ENCODE measurements around the gene ACOX1.

Gene ACOX1

DNA sequence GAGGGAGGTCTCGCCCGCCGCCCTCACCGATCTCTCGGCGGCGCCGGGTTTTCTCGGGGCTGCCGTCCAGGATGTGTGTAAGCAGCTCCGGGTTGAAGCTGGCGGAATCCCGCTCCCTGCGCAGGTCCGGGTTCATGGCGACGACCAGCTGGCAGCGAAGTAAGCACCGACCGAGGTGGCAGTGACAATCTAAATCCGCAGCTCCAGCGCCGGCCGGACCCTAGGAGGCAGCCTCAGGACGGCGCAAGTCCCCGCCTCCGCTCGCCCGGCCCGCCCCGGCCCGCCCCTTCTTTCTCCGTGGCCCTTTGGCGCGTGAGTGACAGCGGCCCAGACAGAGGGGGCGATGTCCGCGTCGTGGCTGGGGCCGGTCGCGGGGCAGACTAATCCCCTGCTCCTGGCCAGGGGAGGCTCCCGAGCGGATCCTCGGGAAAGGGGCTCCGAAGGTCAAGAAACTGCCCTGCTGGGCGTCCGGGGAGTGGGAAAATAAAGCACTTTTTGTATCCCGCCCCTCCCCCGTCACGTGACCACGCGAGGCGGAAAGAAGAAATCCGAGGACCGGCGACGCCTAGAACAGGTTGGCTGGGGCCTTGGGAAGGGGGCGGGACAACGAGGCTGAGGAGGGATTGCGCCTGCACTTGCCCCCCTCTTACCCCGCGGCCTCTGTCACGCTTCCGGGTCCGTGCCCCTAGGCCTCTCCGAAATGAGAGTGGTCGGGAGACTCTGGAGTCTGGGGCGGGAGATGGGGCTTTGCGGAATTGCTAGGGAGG is at the start of gene ACOX1, which contains the start of gene TEN1:
ACOX1 (minus strand) TSS at position 229 of the 767 bp plus-strand sequence; CDS start at position 136, 93 bp downstream.
TEN1 (plus strand) TSS at position 303 of the 767 bp plus-strand sequence. CDS start 6,953 bp downstream, outside the sequence.
- DNase-seq, result peak; percentile 78

DNA sequence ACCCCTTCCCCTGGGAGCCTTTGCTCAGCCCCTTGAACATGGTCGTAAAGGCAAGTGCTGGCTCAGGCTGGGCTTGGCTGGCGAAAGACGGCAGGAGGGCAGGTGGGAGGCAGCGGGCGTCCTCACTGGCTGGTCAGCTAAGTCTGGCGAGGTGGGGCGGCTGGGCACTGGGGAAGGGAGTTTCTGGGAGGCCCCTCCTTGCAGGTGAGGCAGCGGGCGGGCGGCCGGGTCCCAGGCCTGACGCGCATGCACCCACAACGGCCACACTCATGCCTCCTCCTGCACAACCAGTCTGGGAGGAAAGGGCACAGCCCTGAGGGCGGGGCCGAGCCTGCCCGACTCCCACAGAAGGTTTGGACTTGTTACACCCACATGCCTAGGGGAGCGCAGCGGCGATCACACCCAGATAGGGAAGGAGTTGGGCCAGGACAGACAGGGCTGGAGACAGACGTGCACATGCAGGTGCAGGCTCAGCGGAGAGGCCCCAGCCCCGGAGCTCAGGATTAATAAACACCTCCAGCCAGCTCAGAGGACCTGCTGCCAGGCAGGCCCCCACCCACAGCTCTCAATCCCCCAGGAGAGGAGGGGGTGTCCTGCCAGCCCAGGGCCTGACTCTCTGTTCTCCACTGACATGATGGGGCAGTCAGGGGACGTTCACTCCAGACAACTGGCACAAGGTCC is 48.3 kb upstream of the ACOX1 start, which contains the start of gene EVPL:
EVPL (minus strand) TSS at position 148 of the 681 bp plus-strand sequence; CDS start at position 40, 108 bp downstream.
- DNase-seq, result no peak

DNA sequence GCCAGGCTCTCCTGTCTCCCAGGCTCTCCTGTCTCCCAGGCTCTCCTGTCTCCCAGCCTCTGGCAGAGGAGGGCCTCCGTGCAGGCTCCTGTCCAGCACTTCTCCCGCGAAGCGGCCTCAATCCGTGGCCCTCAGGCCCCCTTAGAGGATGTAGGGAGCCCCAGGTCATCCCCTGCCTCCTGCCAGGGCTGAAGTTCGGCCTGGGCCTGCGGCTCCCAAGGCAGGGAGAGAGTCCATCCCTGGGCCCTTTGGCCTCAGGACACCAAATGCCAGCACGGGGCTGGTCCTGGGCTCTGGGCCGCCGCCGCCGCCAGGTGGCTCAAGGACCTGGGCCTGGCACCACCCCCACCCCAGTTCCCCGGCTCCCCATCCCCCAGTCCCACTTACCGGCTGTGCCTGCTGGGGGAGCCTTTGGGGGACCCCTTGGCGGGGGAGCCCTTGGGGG is 47.8 kb upstream of the ACOX1 start:
- DNase-seq, result no peak

DNA sequence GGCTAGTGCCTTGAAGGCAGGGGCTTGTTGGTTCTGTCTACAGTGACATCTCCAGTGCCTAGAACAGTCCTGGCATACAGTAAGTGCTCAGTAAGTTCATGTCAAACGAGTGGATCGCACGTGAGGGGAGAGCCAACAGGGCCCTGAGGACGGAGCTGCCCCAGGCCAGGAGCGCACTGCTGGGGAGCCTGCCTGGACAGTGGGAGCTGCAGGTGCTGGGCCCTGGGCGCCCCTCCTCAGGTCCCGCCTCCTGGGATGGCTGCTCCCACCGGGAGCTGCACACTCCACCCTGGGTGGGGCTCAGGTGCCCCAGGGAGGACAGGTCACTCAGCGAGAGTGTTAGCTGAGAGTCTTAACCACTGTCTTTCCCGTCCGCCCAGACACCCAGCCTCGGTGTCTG is 46.3 kb upstream of the ACOX1 start:
- no peak for DNase-seq

DNA sequence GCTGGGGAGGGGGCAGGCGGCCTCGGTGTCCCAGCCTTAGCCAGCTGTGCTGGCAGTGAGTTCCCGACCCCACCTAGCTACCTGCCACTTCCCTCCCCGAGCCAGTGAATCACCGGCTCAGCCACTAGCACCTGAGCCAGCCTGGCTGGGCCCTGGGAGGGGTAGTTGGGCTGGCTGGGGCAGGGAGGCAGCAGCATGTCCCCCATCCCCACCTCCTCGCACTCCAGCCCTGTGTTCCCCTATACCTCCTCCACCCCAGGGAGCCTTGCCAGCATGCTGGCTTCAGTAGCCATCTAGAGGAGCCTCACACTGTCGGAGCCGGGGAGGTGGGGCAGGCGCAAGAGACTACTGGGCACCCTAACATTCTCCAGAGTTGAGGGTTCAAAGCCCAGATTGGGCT is 45.4 kb upstream of the ACOX1 start:
- no peak for DNase-seq

DNA sequence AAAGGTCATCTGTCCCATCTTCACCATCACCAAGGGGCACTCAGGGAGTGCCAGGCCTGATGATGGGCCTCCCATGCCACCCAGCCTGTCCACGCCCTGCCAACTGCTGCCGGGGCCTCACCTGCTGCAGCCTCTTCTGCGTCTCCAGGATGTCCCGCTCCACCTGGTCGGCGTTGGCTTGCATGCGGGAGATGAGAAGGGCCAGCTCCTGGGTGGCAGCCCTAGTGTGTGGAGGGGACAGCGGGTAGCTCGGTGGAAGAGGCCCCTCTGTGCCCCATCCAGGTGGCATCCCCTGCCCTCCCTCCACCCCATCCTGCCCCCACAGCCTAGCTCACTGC is 44.9 kb upstream of the ACOX1 start:
- DNase-seq, result no peak

DNA sequence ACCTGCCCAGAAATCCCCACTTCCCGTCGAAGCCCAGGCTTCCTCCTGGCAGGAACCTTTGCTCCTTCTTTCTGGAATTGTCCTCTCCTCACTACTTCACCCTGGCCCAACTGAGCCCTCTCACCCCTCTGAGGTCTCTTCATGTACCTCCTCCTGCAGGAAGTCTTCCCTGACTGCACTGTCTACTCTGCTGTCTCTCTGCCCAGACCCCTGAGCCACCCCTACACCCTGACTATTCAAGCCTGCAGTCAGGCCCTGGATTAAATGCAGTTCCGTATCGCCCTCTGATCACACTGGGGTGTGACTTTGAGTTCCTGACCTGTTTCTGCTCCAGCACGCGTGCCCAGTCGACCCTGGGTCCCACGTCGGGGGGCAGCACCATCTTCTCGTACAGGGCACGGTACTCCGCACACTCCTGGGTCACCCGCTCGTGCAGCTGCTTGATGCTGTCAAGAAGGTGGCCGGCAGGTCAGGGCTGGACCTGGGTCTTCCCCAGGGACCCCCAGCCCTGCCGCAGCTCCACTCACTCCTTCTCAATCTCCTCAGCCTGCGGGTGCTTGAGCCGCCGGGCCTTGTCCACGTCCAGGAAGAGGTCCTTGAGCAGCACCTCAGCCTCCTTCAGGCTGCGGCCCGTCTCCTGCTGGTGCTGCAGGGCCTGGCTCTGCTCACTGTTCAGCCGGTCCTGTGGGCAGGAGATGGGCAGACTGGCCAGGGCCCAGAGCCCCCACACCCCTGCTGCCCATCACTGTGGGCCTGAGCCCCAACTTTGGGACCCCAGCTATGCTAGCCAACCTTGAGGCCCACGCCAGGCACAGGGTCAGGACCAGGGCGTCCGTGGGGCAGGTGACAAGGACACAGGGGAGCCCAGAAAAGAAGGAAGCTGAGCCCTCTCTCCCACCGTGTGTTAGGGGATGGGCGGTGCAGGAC is 44.3 kb upstream of the ACOX1 start:
- DNase-seq, result no peak

DNA sequence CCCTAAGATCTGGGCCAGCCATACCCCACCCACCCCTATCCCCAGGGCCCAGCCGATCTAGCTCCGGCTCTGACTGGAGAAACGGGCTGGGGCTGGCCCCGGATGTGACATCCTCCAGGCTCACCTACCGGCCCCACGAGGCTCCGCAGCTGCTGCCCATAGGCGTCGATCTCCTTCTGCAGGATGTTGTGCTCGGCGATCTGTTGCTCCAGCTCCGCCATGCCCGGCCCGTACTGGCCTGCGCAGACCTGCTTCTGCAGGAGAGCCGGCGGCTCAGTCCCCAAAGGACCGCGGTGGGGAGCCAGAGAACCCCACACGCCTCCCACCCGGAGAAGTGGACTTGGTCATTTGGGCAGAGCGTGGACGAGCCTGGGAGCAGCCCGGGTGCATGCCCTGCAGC is 43.3 kb upstream of the ACOX1 start:
- DNase-seq, result no peak

DNA sequence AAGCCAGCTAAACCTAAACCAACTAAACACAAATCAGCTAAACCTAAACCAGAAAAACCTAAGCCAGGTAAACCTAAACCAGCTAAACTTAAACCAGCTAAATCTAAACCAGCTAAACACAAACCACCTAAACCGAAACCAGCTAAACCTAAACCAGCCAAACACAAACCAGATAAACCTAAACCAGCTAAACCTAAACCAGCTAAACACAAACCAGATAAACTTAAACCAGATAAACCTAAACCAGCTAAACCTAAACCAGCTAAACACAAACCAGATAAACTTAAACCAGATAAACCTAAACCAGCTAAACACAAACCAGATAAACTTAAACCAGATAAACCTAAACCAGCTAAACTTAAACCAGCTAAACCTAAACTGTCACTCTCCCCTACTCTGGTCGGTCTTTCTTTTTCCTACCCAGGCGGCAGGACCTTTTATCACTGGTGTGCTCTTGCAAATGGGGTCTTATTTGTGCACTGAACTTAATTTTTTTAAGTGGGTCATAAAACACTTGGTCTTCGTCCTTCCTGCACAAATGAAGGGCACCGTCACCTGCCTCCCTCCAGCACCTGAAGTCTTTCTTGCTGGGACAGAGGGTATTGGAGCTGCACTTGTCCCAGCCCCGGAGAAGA is 41.0 kb upstream of the ACOX1 start:
- DNase-seq, result no peak

DNA sequence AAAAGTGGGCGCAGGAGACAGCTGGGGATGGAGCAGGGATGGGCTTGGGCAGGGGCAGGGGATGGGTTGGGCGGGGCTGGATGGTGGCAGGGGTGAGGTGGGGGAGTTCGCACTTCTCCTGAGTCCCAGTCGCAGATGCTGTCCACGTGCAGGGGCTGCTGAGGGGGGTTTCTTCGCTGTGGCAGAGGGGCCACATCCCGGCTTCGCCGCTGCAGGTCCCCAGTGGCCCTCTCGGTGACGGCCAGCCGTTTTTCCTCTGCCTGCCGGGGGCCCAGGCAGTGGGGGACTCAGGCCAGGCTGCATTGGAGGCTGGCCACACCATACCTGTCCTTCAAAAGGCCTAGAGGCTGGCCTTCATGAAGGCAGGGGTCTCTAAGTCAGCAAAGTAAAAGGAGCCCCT is 39.8 kb upstream of the ACOX1 start:
- DNase-seq, result no peak

DNA sequence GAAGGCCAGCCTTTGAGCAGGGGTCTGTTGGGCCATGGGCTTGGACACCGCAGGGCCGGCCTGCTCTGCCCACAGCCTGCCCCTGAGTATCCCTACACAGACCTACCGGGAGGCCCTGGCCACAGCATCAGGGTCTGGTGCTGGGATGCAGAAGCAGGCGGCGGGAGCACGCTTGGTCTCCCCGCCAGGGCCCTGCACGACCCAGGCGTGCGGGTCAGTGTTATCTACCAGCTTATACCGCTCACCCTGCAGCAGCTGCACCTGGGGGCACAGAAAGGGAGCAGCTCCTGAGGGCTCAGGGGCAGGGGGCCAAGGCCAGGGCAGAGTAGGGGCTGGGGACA is 39.3 kb upstream of the ACOX1 start:
- DNase-seq, result no peak

DNA sequence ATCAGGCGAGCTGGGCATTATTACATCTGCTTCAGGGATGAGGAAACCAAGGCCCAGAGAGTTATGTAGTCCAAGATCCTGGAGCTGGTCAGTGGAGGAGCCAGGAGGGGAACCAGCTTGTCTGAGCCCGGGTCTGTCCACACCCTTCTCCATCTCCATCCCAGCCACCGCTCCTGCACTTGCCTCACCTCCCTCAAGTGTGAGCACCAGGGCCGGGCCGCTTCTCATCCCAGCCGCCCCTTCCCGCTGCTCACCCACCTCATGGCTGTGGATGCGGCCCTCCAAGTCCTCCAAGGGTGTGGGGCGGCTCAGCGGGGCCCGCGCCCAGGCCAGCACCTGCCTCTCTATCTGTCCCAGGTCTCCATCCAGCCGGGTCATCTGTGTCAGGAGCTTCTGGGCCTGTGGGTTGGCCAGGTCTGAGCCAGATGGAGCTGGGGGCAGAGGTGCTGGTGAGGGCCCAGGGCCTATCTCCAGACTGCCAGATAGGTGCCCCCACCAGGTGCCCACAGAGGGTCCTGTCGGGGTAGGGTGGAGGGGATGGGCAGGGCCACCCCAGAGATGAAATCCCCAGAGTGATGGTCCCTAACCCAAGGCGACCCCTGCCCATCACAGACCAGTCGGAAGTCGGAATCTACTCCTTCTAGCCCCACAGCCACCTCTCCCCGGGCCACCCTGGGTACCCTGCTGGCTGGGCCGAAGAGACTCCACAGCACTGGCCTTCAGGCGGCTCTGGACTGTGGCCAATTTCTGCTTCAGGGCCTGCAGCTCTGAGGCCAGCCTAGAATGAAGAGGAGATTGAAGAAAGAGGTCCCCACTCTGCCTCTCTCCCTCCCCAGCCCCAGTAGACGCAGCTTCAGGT is 38.7 kb upstream of the ACOX1 start:
- DNase-seq, result no peak

DNA sequence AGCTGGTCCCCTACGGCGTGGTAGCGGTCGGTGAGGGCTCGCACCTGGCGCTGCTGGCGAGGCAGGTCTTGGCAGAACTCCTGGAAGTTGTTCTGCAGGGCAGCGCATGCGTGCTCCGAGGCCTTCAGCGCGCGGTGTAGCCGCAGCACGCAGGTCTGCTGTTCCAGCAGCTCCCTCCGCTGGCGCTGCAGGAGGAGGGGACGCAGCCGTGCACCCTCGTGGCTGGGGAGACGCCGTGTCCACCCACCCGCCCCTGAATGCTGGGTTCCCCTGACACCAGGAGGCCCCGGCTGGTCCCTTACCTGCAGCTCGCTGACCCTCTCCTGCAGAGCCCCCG is 35.9 kb upstream of the ACOX1 start:
- DNase-seq, result no peak

DNA sequence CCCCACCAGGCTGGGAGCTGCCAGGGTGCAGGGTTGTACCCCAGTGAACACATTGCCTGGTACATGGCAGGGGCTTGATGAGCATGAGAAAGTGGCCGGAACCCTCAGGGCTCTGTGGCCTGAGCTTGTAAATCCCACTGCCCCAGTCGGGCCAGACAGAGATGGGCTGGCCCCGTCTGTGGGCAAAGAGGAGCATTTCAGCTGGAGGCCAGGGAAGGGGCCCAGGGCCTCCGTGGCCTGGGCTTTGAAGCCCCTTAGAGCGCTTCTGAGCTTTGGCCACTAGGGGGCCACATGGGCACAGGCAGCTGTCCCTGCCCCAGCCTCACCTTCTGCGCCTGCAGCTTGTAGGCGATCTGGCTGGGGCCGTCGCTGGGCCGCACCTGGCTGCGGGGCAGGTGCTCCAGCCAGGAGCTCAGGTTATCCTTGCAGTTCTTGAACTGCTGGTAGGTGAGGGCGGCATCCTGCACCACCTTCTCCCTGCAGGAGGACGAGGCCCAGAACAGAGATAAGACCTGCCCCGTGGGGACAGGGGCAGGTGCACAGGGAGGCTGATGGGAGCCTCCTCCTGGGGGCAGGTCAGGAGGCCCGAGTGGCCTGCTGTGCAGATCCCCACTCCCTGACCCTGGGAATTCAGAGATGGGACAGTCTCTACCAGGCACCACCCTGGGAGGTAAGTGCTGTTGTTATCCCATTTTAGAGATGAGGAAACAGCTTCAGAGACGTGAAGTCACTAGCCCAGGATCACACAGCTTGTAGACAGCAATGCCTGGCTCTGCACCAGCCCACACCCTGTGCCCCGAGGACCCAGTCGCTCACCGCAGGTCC is 35.3 kb upstream of the ACOX1 start:
- peak; percentile 3 for DNase-seq

DNA sequence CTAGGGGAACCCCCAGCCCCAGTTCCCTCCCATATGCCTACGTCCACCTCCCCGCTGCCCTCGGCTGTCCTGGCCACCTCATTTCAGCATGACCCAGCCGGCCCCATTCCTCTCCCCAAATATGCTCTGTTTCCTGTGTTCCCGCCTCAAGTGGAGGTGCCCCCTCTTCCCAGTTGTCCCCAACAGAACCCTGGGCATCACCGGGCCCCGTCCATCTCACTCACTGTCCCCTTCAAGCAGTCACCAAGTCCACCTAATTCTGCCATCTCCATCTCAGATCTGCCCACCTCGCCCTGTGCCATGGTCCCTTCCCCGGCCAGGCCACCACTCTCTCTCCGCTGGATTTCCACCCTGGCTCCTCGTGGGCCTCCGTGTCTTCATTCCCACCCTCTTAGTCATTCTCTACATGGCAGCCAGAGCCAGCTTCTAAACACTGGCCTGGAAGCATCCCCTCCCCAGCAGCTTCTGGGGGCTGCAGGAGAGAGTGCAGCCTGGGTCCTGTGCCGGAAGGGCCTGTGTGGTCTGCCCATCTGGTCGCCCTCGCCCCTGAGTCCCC is 34.5 kb upstream of the ACOX1 start:
- no peak for DNase-seq

DNA sequence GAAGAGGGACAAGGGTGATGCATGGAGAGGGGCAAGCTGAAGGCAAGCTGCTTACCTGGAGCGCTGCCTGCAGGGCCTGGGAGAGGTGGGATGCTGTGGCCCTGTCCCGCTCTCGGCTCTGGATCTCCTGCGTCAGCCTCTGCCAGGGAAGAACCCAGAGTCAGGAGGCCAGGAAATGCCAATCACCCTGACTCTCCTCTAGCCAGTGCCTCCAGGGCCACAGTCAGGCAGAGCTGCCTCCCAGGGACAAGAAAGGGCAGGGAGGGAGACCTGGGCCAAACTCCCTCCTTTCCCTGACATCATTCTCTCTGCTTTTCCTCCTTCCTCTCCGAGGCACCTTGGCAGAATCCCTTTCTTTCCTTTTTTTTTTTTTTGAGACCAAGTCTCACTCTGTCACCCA is 33.0 kb upstream of the ACOX1 start:
- DNase-seq, result no peak

DNA sequence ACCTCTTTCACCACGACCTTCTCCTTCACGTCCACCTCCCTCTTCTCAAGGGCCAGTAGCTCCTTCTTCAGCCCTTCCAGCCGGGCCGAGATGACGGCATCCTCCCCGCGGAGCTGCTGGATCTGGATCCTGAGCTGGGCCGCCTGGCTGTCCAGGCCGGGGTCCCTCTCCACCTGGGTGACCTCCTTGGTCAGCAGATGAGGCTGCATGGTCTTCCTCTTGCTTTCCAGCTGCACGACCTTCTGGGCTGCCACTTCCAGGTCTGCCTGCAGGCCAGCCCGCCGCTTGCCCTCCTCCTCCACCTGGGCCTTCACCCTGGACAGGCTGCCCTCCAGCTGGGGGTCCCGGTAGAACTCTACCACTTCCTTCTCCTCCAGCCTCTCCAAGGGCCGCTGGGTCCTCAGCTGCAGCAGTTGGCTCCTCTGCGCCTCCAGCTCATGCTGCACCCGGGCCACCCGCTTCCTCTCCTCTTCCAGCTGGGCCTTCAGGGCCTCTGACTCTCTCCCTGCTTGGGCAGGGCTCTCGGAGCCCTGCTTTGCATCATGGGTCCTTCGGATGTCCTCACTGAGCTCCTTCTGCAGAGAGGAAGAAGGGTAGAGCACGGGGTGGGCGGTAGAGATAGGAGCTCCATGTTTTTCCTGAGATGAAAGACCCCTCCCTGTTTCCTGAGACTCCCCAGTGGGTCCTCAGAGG is 31.1 kb upstream of the ACOX1 start:
- no peak for DNase-seq

DNA sequence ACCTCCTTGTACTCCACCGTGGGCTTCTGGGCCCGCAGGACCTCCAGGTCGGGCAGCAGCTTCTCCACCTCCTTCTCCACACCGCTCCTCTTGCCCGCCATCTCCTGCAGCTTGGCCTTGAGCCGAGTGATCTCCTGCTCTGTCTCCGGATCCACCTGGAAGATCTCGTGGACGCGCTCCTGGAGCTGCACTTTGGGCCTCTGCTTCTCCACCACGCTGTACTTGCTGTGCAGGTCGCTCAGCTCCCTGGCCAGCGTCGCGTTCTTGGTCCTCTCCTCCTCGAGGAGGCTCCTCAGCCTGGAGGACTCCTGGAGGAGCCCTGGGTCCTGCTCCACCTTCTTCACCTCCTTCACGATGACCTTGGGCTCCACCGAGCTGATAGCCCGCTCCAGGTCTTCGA is 30.5 kb upstream of the ACOX1 start:
- no peak for DNase-seq

DNA sequence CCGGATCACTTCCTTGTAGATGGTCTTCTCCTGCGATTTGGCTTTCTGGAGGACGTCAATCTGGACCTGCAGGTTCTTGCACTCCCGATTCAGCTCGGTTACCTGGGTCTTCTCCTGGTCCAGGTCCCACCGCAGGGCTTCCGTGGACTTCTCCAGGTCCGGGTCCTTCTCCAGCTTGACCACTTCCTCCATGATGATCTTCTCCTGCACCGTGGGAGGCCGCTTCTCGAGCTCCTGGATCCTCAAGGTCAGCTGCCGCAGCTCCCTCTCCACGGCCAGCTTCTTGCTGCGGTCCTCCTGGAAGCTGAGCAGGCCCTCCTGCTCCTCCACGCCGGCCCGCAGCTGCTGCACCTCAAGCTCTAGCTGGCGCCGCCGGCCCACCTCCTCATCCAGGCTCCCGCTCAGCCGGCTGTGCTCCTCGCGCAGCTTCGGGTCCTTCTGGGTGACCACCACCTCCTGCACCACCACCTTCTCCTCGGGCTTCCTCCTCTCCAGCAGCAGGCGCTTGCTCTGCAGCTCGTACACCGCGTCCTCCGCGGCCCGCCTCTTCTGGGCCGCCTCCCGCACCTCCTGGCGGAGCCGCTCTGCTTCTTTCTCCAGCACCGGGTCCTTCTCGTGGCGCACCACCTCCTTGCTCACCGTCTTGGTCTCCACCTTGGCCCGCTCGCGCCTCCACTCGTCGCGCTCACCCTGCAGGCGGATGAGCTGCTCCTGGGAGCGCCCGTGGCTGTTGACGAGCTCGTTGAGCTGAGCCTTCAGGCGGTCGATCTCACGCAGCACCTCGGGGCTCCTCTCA is 29.9 kb upstream of the ACOX1 start:
- no peak for DNase-seq

All from NCI-H187 treated with DMSO at 0.1 percent for 48 hours (cell line).